HEK293T (cell line): Measurements from ENCODE around the gene LCE1C.

Experiments
- CTCF ChIA-PET: fragments of 350-600 bp; formaldehyde crosslinking; extraction: SDS; loops from one replicate; lab custom pipeline; 2021; ENCODE audit warnings: antibody characterized with exemption, inconsistent platforms; lab: Yijun Ruan, JAX
- POLR2A ChIA-PET: fragments of 350-600 bp; formaldehyde crosslinking; extraction: SDS; loops from one replicate; lab custom pipeline; 2020; ENCODE audit warnings: antibody characterized with exemption, inconsistent platforms; lab: Yijun Ruan, JAX
- DNase-seq: peaks from one replicate; pipeline ENCODE4 v3.0.0; 2012; ENCODE audit warnings: mixed read lengths; ENCODE audit errors: extremely low spot score
- ARNT ChIP-seq: fragments of 450-650 bp; IDR thresholded peaks from 2 replicates; pipeline ENCODE4 v1.6.1; 2017; ENCODE audit warnings: mild to moderate bottlenecking
- BHLHE40 ChIP-seq: fragments of 450-650 bp; IDR thresholded peaks from 2 replicates; pipeline ENCODE4 v1.6.1; 2016; ENCODE audit warnings: mild to moderate bottlenecking, moderate library complexity, borderline replicate concordance
- CTBP1 ChIP-seq: fragments of 450-650 bp; IDR thresholded peaks from 2 replicates; pipeline ENCODE4 v1.6.1; 2016; ENCODE audit warnings: borderline replicate concordance
- ELF4 ChIP-seq: fragments of 450-650 bp; IDR thresholded peaks from 2 replicates; pipeline ENCODE4 v1.6.1; 2017; ENCODE audit warnings: antibody characterized with exemption
- FOXA1 ChIP-seq: fragments of 450-650 bp; IDR thresholded peaks from 2 replicates; pipeline ENCODE4 v1.6.1; 2016; ENCODE audit warnings: mild to moderate bottlenecking
- FOXK2 ChIP-seq: fragments of 450-650 bp; IDR thresholded peaks from 2 replicates; pipeline ENCODE4 v1.6.1; 2016; ENCODE audit warnings: mild to moderate bottlenecking
- FOXM1 ChIP-seq: fragments of 450-650 bp; IDR thresholded peaks from 2 replicates; pipeline ENCODE4 v1.6.1; 2017; ENCODE audit warnings: mild to moderate bottlenecking, borderline replicate concordance
- HDGF ChIP-seq: fragments of 450-650 bp; IDR thresholded peaks from 2 replicates; pipeline ENCODE4 v1.6.1; 2017; ENCODE audit warnings: antibody characterized with exemption, borderline replicate concordance
- L3MBTL2 ChIP-seq: fragments of 450-650 bp; conservative IDR thresholded peaks from 2 replicates; pipeline ENCODE4 v1.6.1; 2016; ENCODE audit warnings: mild to moderate bottlenecking
- LEF1 ChIP-seq: fragments of 450-650 bp; IDR thresholded peaks from 2 replicates; pipeline ENCODE4 v1.6.1; 2017; ENCODE audit warnings: mild to moderate bottlenecking, borderline replicate concordance
- NFRKB ChIP-seq: fragments of 450-650 bp; IDR thresholded peaks from 2 replicates; pipeline ENCODE4 v1.6.1; 2016; ENCODE audit warnings: mild to moderate bottlenecking, moderate library complexity
- PKNOX1 ChIP-seq: fragments of 450-650 bp; IDR thresholded peaks from 2 replicates; pipeline ENCODE4 v1.6.1; 2016
- SP1 ChIP-seq: fragments of 450-650 bp; IDR thresholded peaks from 2 replicates; pipeline ENCODE4 v1.6.1; 2017
- SUZ12 ChIP-seq: fragments of 450-650 bp; IDR thresholded peaks from 2 replicates; pipeline ENCODE4 v1.6.1; 2016; ENCODE audit warnings: mild to moderate bottlenecking
- TARDBP ChIP-seq: fragments of 450-650 bp; IDR thresholded peaks from 2 replicates; pipeline ENCODE4 v1.6.1; 2016
- ZNF384 ChIP-seq: fragments of 450-650 bp; IDR thresholded peaks from 2 replicates; pipeline ENCODE4 v1.6.1; 2016

Gene LCE1C

GRCh38 chr1:152795686-152796085 is 10.8 kb downstream of the LCE1C start:
- no peak for DNase-seq
- TF ChIP-seq BHLHE40: no peak
- no peak for TF ChIP-seq FOXA1
- TF ChIP-seq LEF1: no peak
- no peak for TF ChIP-seq ARNT
- POLR2A ChIA-PET: no interaction called here
- CTCF ChIA-PET: no interaction called here

GRCh38 chr1:152786077-152786476 is 20.4 kb downstream of the LCE1C start, which contains the start of gene LCE1E:
Gene LCE1E (plus strand): TSS chr1:152786257. CDS start chr1:152787300, 1,043 bp downstream.
- ChIA-PET CTCF (interaction anchor here (1.3 kb wide), 1 partner anchor 9 kb away, joined by 3 read pairs; no protein-coding TSS in a partner anchor), POLR2A (no interaction called here)
- TF ChIP-seq PKNOX1 (no peak), HDGF (no peak), BHLHE40 (no peak), FOXA1 (no peak), CTBP1 (no peak), SUZ12 (no peak), LEF1 (no peak), L3MBTL2 (no peak), FOXK2 (no peak), NFRKB (no peak), TARDBP (no peak), SP1 (no peak), FOXM1 (no peak), ARNT (no peak), ZNF384 (no peak), ELF4 (no peak)
- DNase-seq: no peak

- TF ChIP-seq LEF1 (no peak), BHLHE40 (no peak), NFRKB (no peak), CTBP1 (no peak), HDGF (no peak), ARNT (no peak), ELF4 (no peak), FOXA1 (no peak), SP1 (no peak), PKNOX1 (no peak), FOXM1 (no peak), ZNF384 (no peak), FOXK2 (no peak), TARDBP (no peak), L3MBTL2 (no peak)
- DNase-seq: no peak
- ChIA-PET CTCF (no interaction called here), POLR2A (no interaction called here)
Observed at GRCh38 chr1:152783095-152783494, 23.4 kb downstream of the LCE1C start.

GRCh38 chr1:152777510-152778137 is 28.8 kb downstream of the LCE1C start:
- DNase-seq: peak; percentile 54
- POLR2A ChIA-PET: no interaction called here
- TF ChIP-seq BHLHE40 (no peak), PKNOX1 (peak; percentile 46)
- CTCF ChIA-PET: interaction anchor here (0.8 to 1.2 kb wide), 3 partner anchors 9 to 52 kb away, joined by 3 to 4 read pairs (median 3); no protein-coding TSS in a partner anchor

GRCh38 chr1:152776361-152776760 is 30.1 kb downstream of the LCE1C start:
- CTCF ChIA-PET: no interaction called here
- TF ChIP-seq PKNOX1 (no peak), FOXA1 (no peak), ARNT (no peak), SP1 (no peak), ELF4 (no peak), FOXM1 (no peak), L3MBTL2 (no peak), LEF1 (no peak), HDGF (no peak), BHLHE40 (no peak), SUZ12 (no peak), TARDBP (no peak)
- POLR2A ChIA-PET: no interaction called here

GRCh38 chr1:152774875-152775274 is 31.6 kb downstream of the LCE1C start, which contains the start of gene LCE1F:
Gene LCE1F (plus strand): TSS chr1:152775140. CDS start chr1:152776372, 1,232 bp downstream.
- ChIA-PET POLR2A (no interaction called here), CTCF (no interaction called here)
- TF ChIP-seq ZNF384 (no peak), FOXK2 (no peak), LEF1 (no peak), TARDBP (no peak), FOXA1 (no peak), FOXM1 (no peak), HDGF (no peak), ELF4 (no peak), ARNT (no peak), BHLHE40 (no peak), L3MBTL2 (no peak), PKNOX1 (no peak), SUZ12 (no peak), CTBP1 (no peak), NFRKB (no peak), SP1 (no peak)
- DNase-seq: no peak

More at GRCh38 chr1:152776361-152776760, 30.1 kb downstream of the LCE1C start:
- DNase-seq: no peak
